ENCODE measurements around the gene UBE2E1. TPM values are rescaled to one million over a fixed set of nuclear protein-coding genes. Genes with fewer than 3 reads are reported as not detected.

Gene UBE2E1
- total and polyA plus RNA-seq, 4 donors: 6.6 to 31.8 (median 25.4) TPM

- peak overlapping the region; percentile 32 to 58 for H3K9ac ChIP-seq (ENCODE audit: low read depth in 1 of 2, low read length in 2 of 2)
- WGBS: 1% methylated on average over 71 of the region's 71 CpGs
- TF ChIP-seq GABPA (IDR thresholded peaks at IDR 0.05 in 1 of 2, conservative IDR thresholded peaks at IDR 0.05 in 1 of 2) (no peak), ATF3 (IDR thresholded peaks at IDR 0.05) (no peak), HNF4G (IDR thresholded peaks at IDR 0.05) (no peak), JUND (IDR thresholded peaks at IDR 0.05) (no peak), CTCF (IDR thresholded peaks at IDR 0.05; ENCODE audit: low read depth, low read length, missing input control) (no peak), FOXA2 (IDR thresholded peaks at IDR 0.05) (peak; percentile 29), HNF4A (conservative IDR thresholded peaks at IDR 0.05) (no peak), FOXA1 (IDR thresholded peaks at IDR 0.05) (no peak), NR2F2 (IDR thresholded peaks at IDR 0.05) (no peak), TAF1 (conservative IDR thresholded peaks at IDR 0.05) (no peak), SP1 (IDR thresholded peaks at IDR 0.05) (no peak), RXRA (IDR thresholded peaks at IDR 0.05) (peak; percentile 25 to 31), EGR1 (IDR thresholded peaks at IDR 0.05; ENCODE audit: low read depth in 2 of 2) (no peak), YY1 (IDR thresholded peaks at IDR 0.05) (no peak), RAD21 (IDR thresholded peaks at IDR 0.05) (no peak)
- TF ChIP-seq, protein P1, sequence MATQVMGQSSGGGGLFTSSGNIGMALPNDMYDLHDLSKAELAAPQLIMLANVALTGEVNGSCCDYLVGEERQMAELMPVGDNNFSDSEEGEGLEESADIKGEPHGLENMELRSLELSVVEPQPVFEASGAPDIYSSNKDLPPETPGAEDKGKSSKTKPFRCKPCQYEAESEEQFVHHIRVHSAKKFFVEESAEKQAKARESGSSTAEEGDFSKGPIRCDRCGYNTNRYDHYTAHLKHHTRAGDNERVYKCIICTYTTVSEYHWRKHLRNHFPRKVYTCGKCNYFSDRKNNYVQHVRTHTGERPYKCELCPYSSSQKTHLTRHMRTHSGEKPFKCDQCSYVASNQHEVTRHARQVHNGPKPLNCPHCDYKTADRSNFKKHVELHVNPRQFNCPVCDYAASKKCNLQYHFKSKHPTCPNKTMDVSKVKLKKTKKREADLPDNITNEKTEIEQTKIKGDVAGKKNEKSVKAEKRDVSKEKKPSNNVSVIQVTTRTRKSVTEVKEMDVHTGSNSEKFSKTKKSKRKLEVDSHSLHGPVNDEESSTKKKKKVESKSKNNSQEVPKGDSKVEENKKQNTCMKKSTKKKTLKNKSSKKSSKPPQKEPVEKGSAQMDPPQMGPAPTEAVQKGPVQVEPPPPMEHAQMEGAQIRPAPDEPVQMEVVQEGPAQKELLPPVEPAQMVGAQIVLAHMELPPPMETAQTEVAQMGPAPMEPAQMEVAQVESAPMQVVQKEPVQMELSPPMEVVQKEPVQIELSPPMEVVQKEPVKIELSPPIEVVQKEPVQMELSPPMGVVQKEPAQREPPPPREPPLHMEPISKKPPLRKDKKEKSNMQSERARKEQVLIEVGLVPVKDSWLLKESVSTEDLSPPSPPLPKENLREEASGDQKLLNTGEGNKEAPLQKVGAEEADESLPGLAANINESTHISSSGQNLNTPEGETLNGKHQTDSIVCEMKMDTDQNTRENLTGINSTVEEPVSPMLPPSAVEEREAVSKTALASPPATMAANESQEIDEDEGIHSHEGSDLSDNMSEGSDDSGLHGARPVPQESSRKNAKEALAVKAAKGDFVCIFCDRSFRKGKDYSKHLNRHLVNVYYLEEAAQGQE (IDR thresholded peaks at IDR 0.05): no peak
- TF ChIP-seq, protein P2, sequence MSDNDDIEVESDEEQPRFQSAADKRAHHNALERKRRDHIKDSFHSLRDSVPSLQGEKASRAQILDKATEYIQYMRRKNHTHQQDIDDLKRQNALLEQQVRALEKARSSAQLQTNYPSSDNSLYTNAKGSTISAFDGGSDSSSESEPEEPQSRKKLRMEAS (IDR thresholded peaks at IDR 0.05): peak; percentile 11
- TF ChIP-seq, protein P3, sequence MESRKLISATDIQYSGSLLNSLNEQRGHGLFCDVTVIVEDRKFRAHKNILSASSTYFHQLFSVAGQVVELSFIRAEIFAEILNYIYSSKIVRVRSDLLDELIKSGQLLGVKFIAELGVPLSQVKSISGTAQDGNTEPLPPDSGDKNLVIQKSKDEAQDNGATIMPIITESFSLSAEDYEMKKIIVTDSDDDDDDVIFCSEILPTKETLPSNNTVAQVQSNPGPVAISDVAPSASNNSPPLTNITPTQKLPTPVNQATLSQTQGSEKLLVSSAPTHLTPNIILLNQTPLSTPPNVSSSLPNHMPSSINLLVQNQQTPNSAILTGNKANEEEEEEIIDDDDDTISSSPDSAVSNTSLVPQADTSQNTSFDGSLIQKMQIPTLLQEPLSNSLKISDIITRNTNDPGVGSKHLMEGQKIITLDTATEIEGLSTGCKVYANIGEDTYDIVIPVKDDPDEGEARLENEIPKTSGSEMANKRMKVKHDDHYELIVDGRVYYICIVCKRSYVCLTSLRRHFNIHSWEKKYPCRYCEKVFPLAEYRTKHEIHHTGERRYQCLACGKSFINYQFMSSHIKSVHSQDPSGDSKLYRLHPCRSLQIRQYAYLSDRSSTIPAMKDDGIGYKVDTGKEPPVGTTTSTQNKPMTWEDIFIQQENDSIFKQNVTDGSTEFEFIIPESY (IDR thresholded peaks at IDR 0.05): no peak
These were observed 1.0 kb downstream of the UBE2E1 start for GRCh38 chr3:23806534-23807423.

More at GRCh38 chr3:23806534-23807423, 1.0 kb downstream of the UBE2E1 start:
- Histone ChIP-seq H3K9me3 (ENCODE audit: control insufficient read depth in 4 of 4, low read length in 3 of 4) (no peaks in the 10 kb centered on the region), H3K27ac (ENCODE audit: low read depth in 1 of 2, low read length in 2 of 2) (peak overlapping the region; percentile 84 to 85), H3K4me3 (ENCODE audit: low read depth in 1 of 3, low read length in 3 of 3) (peak overlapping the region; percentile 57 to 100 (median 68)), H3K4me1 (ENCODE audit: control insufficient read depth in 4 of 4, insufficient read depth in 4 of 4, low read length in 3 of 4) (peaks cover 7 to 20% (median 17%) of the 10 kb centered on the region in 4 donors), H3K36me3 (ENCODE audit: control insufficient read depth in 4 of 4, insufficient read depth in 3 of 4, low read depth in 1 of 4, low read length in 3 of 4) (peaks cover 0 to 4% (median 1%) of the 10 kb centered on the region in 4 donors), H3K27me3 (ENCODE audit: control insufficient read depth in 4 of 4, insufficient read depth in 4 of 4, low read length in 3 of 4) (no peaks in the 10 kb centered on the region)
- DNase-seq (ENCODE audit: low spot score): peak; percentile 43

All from liver (tissue), 9 donors.